Body of pancreas (tissue), 4 donors: ENCODE measurements around the gene PLEKHM2. TPM values are rescaled to one million over a fixed set of nuclear protein-coding genes. Genes with fewer than 3 reads are reported as not detected.

ENCODE experiments used
- ATAC-seq: fragments of 150-250 bp; one replicate; pipeline ENCODE4 v1.9.1; 2016
- DNase-seq, 4 donors: peaks; one replicate each; pipeline ENCODE4 v3.0.0-alpha.2; 2019
- H3K27ac ChIP-seq, 4 donors: fragments of 200-600 bp; sonication (generic); 1 replicate in 3 of 4; 2 replicates in 1 of 4; pipeline versions ENCODE4 v1.5.1 to v1.6.1; 2016 to 2019; ENCODE audit warnings: mild to moderate bottlenecking in 1 of 4, mixed read lengths in 1 of 4, moderate library complexity in 1 of 4
- H3K27me3 ChIP-seq, 2 donors: fragments of 200-600 bp; sonication (generic); one replicate each; pipeline ENCODE4 v1.6.0; 2016; ENCODE audit warnings: mild to moderate bottlenecking in 1 of 2
- H3K36me3 ChIP-seq, 2 donors: fragments of 200-600 bp; sonication (generic); replicated peaks in 1 of 2; 2 replicates each; pipeline ENCODE4 v1.5.1; 2016; ENCODE audit warnings: low read depth in 2 of 2; ENCODE audit not compliant: insufficient read depth in 1 of 2
- H3K4me1 ChIP-seq: fragments of 200-600 bp; sonication (generic); one replicate; pipeline ENCODE4 v1.6.0; 2016
- H3K4me3 ChIP-seq, 2 donors: fragments of 200-600 bp; sonication (generic); 1 replicate in 1 of 2; 2 replicates in 1 of 2; pipeline ENCODE4 v1.5.1; 2016 to 2019
- H3K9me3 ChIP-seq, 3 donors: fragments of 200-600 bp; sonication (generic); 1 replicate in 2 of 3; 2 replicates in 1 of 3; pipeline ENCODE4 v1.5.1; 2016
- POLR2A ChIP-seq, 3 donors: fragments of 450-650 bp; IDR thresholded peaks; one replicate each; pipeline ENCODE4 v1.6.1; 2016; ENCODE audit warnings: antibody characterized with exemption in 3 of 3, mild to moderate bottlenecking in 2 of 3
- WGBS, 2 donors: methylation state at CpG; one replicate each; pipeline ENCODE4 v1.1.5; 2017; 5-methylcytosine and 5-hydroxymethylcytosine counted together
- intact Hi-C: fragments of 100-400 bp; cut with DNase I; formaldehyde crosslinking; loops from one replicate; pipeline ENCODE4 v1.15.1; 2023
- total RNA-seq, 2 donors: library from RNA; depleted of rRNA; stranded (reverse); fragments of >200 nt; gene quantifications; one replicate each; pipeline ENCODE4 v1.1.0, GENCODE V29; 2016
- TF ChIP-seq, protein P1 (sequence below), 7 experiments: fragments of 450-650 bp in 4 of 7; fragments of 200-600 bp in 3 of 7; sonication (generic) in 3 of 7; IDR thresholded peaks; one replicate each; pipeline ENCODE4 v1.5.1; 2016 to 2019; ENCODE audit warnings: antibody characterized with exemption in 7 of 7

Gene PLEKHM2
- total RNA-seq, 2 donors from 2014 or later = 18.1 to 31.6 TPM

GRCh38 chr1:15734296-15734695 is 50.2 kb downstream of the PLEKHM2 start:
- 77 to 88% methylated on average over 7 to 13 of the region's 13 CpGs for WGBS, 2 donors
- H3K4me1 ChIP-seq = peaks cover 53% of the 10 kb centered on the region
- peaks cover 0 to 24% of the 10 kb centered on the region in 2 donors for H3K36me3 ChIP-seq
- ATAC-seq (no peak), DNase-seq (no peak)
- peak overlapping the region; percentile 79 to 99 (median 95) for H3K27ac ChIP-seq
- no peaks in the 10 kb centered on the region for H3K9me3 ChIP-seq
- intact Hi-C loops = no loop called here
- H3K4me3 ChIP-seq = no peak overlapping the region
- no peaks in the 10 kb centered on the region for H3K27me3 ChIP-seq
- TF ChIP-seq, protein P1, sequence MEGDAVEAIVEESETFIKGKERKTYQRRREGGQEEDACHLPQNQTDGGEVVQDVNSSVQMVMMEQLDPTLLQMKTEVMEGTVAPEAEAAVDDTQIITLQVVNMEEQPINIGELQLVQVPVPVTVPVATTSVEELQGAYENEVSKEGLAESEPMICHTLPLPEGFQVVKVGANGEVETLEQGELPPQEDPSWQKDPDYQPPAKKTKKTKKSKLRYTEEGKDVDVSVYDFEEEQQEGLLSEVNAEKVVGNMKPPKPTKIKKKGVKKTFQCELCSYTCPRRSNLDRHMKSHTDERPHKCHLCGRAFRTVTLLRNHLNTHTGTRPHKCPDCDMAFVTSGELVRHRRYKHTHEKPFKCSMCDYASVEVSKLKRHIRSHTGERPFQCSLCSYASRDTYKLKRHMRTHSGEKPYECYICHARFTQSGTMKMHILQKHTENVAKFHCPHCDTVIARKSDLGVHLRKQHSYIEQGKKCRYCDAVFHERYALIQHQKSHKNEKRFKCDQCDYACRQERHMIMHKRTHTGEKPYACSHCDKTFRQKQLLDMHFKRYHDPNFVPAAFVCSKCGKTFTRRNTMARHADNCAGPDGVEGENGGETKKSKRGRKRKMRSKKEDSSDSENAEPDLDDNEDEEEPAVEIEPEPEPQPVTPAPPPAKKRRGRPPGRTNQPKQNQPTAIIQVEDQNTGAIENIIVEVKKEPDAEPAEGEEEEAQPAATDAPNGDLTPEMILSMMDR (IDR thresholded peaks at IDR 0.05) = no peak
- TF ChIP-seq POLR2A (IDR thresholded peaks at IDR 0.05) = no peak

- Histone ChIP-seq H3K27ac (peak overlapping the region; percentile 79 to 99 (median 95)), H3K9me3 (no peaks in the 10 kb centered on the region), H3K36me3 (peaks cover 0 to 22% of the 10 kb centered on the region in 2 donors), H3K4me1 (peaks cover 53% of the 10 kb centered on the region), H3K27me3 (no peaks in the 10 kb centered on the region), H3K4me3 (no peak overlapping the region)
- peak in 1 of 4 donors; percentile 26 for DNase-seq
- intact Hi-C loops = no loop called here
- 57 to 82% methylated on average over 9 to 17 of the region's 17 CpGs for WGBS, 2 donors
- TF ChIP-seq, protein P1 (IDR thresholded peaks at IDR 0.05) = no peak
- no peak for TF ChIP-seq POLR2A (IDR thresholded peaks at IDR 0.05)
- peak; percentile 0 for ATAC-seq
Measured at GRCh38 chr1:15734901-15735300, 50.8 kb downstream of the PLEKHM2 start.

- peak; percentile 73 to 89 (median 86) for DNase-seq
- ATAC-seq = peak; percentile 57
Measured at GRCh38 chr1:15735304-15736037, 51.4 kb downstream of the PLEKHM2 start.

GRCh38 chr1:15736038-15736891 is 52.1 kb downstream of the PLEKHM2 start, which contains the start of gene SLC25A34:
SLC25A34 (plus strand) TSS chr1:15736258; CDS start chr1:15736486, 228 bp downstream.
- H3K36me3 ChIP-seq = peaks cover 0 to 16% of the 10 kb centered on the region in 2 donors
- TF ChIP-seq, protein P1 (IDR thresholded peaks at IDR 0.05) = peak in 1 of 7 experiments; percentile 14
- peak; percentile 72 to 74 (median 72) for TF ChIP-seq POLR2A (IDR thresholded peaks at IDR 0.05)
- peak within 1 kb of the TSS; percentile 79 to 99 (median 95) for H3K27ac ChIP-seq
- peaks cover 58% of the 10 kb centered on the region for H3K4me1 ChIP-seq
- H3K9me3 ChIP-seq = no peaks in the 10 kb centered on the region
- no peaks in the 10 kb centered on the region for H3K27me3 ChIP-seq
- 28% methylated on average over 26 of the region's 35 CpGs; no CpG with 5 or more reads in 1 of the 2 donors for WGBS, 2 donors
- intact Hi-C loops = no loop called here
- no peak within 1 kb of the TSS for H3K4me3 ChIP-seq
- peak; percentile 92 for ATAC-seq
- peak; percentile 95 to 97 (median 96) for DNase-seq

More at GRCh38 chr1:15735304-15736037, 51.4 kb downstream of the PLEKHM2 start:
- no peaks in the 10 kb centered on the region for H3K27me3 ChIP-seq
- intact Hi-C loops = no loop called here
- H3K4me3 ChIP-seq = no peak overlapping the region
- peaks cover 0 to 20% of the 10 kb centered on the region in 2 donors for H3K36me3 ChIP-seq
- no peaks in the 10 kb centered on the region for H3K9me3 ChIP-seq
- peak overlapping the region; percentile 79 to 99 (median 95) for H3K27ac ChIP-seq
- TF ChIP-seq, protein P1 (IDR thresholded peaks at IDR 0.05) = no peak
- TF ChIP-seq POLR2A (IDR thresholded peaks at IDR 0.05) = no peak
- peaks cover 53% of the 10 kb centered on the region for H3K4me1 ChIP-seq
- 15 to 17% methylated on average over 5 to 12 of the region's 12 CpGs for WGBS, 2 donors
